GM18867 (cell line): ENCODE data around the gene RBM20.

Experiments
- ATAC-seq: cut with Tn5 transposase; IDR thresholded peaks from one replicate; pipeline ENCODE4 v1.9.1; 2021; ENCODE audit warnings: mild to moderate bottlenecking, moderate library complexity; ENCODE audit not compliant: unreplicated experiment

The RBM20 gene

GRCh38 chr10:110671788-110672579, 27.8 kb downstream of the RBM20 start:
- peak; percentile 99 for ATAC-seq

GRCh38 chr10:110672580-110672919, 28.4 kb downstream of the RBM20 start:
- peak; percentile 36 for ATAC-seq

GRCh38 chr10:110676016-110676415, 31.9 kb downstream of the RBM20 start:
- no peak for ATAC-seq

GRCh38 chr10:110679486-110680272, 35.5 kb downstream of the RBM20 start:
- ATAC-seq = no peak

- no peak for ATAC-seq
These were observed 36.3 kb downstream of the RBM20 start for GRCh38 chr10:110680273-110681020.

GRCh38 chr10:110681023-110681681, 37.0 kb downstream of the RBM20 start:
- no peak for ATAC-seq

- ATAC-seq = no peak
These were observed 38.2 kb downstream of the RBM20 start for GRCh38 chr10:110682348-110682747.

GRCh38 chr10:110684800-110685446, 40.8 kb downstream of the RBM20 start:
- ATAC-seq = no peak

- ATAC-seq = no peak
These were observed 41.9 kb downstream of the RBM20 start for GRCh38 chr10:110686047-110686446.

GRCh38 chr10:110686949-110687348, 42.8 kb downstream of the RBM20 start:
- ATAC-seq = no peak

GRCh38 chr10:110687400-110687799, 43.3 kb downstream of the RBM20 start:
- ATAC-seq = no peak

GRCh38 chr10:110691139-110691538, 47.0 kb downstream of the RBM20 start:
- no peak for ATAC-seq

- ATAC-seq = no peak
These were observed 50.1 kb downstream of the RBM20 start for GRCh38 chr10:110694263-110694662.

GRCh38 chr10:110694820-110695538, 50.8 kb downstream of the RBM20 start:
- ATAC-seq = no peak

- no peak for ATAC-seq
These were observed 51.4 kb downstream of the RBM20 start for GRCh38 chr10:110695539-110695886.

GRCh38 chr10:110696436-110696835, 52.3 kb downstream of the RBM20 start:
- ATAC-seq = no peak

GRCh38 chr10:110698340-110698739, 54.2 kb downstream of the RBM20 start:
- ATAC-seq = no peak

- ATAC-seq = no peak
These were observed 54.7 kb downstream of the RBM20 start for GRCh38 chr10:110698782-110699201.

GRCh38 chr10:110699859-110700468, 55.8 kb downstream of the RBM20 start:
- ATAC-seq = no peak
